GM12873 (cell line): ENCODE measurements around the gene CD46.

ENCODE experiments used
- CTCF ChIP-seq: IDR thresholded peaks from 2 replicates; pipeline ENCODE4 v1.5.1; 2012; ENCODE audit warnings: low read depth, mild to moderate bottlenecking, moderate library complexity, low read length, control low read depth; ENCODE audit not compliant: insufficient read depth; ENCODE audit errors: missing control alignments

CD46 gene

DNA sequence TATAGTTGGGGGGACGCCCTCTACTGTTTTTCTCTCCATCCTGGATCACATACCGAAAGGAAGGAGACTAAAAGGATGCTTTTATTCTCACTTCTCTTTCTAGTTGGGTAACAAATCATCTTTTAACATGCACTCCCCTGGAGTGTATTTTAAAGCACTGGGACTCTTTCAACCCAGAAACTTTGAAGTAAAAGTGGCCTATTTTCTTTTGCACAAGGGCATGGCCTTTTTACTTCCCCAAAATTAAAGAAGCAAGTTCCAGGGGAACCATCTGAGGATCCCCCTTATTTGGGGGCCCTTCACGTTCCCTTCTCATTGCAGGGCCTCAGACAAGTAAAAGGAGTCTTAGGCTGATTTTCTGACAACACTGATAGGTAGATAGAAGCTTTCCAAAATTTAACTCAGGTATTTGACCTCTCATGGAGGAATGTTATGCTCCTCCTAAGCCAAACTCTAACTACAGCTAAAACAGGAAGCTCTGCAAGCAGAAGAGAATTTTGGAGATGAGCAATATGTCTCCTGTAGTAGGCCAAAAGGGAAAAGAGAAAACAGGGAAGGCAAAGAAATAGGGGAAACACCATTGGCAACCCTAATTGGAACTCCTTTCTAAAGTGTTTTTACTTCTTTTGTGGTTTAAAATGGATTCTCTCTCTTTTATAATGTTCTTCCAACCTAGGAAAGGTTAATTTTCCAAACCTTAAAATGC is 8.9 kb upstream of the CD46 start:
- TF ChIP-seq CTCF: no peak

GRCh38 chr1:207744000-207744534 is 7.8 kb upstream of the CD46 start:
- TF ChIP-seq CTCF: no peak

GRCh38 chr1:207745285-207745684 is 6.6 kb upstream of the CD46 start:
- TF ChIP-seq CTCF: no peak

GRCh38 chr1:207745839-207746767 is 5.8 kb upstream of the CD46 start:
- no peak for TF ChIP-seq CTCF

DNA sequence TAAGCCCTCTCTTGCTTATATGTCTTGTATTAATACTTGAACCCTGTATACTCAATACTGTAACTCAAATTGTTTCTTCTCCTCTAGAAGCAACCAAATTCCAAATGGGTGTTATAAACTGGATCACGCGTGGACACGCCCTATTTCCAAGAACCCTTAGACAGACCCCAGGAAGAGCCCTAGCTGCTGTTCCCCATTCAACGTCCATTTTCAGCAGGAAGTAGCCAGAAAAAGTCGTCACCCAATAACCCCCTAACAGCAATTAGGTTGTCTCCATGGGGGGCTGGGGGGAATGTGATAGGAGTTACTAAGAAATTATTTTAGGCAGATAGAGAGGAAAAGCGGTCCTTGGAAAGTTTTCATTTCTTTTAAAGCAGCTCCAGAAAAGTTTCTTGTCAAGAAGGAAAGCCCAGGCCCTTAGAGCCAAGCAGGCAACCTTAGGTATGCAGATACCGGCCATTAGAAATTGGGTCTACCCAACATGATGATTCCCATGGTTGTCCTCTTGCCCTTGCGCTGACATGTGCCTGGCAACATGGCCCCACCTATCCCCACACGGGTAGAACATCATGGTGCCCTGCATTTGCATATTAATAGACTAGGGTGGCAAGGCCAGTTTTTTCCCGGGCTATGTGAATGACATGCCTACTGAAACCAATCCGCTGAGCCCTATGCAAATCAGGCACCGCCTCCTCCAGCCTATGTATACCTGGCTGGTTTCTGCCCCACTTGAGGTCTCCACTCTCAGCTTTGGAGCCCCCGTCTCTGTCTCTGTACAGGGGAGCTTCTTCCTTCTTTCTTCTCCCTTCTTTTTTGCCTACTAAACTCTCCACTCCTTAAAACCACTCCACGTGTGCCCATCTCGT is 4.0 kb upstream of the CD46 start:
- no peak for TF ChIP-seq CTCF

DNA sequence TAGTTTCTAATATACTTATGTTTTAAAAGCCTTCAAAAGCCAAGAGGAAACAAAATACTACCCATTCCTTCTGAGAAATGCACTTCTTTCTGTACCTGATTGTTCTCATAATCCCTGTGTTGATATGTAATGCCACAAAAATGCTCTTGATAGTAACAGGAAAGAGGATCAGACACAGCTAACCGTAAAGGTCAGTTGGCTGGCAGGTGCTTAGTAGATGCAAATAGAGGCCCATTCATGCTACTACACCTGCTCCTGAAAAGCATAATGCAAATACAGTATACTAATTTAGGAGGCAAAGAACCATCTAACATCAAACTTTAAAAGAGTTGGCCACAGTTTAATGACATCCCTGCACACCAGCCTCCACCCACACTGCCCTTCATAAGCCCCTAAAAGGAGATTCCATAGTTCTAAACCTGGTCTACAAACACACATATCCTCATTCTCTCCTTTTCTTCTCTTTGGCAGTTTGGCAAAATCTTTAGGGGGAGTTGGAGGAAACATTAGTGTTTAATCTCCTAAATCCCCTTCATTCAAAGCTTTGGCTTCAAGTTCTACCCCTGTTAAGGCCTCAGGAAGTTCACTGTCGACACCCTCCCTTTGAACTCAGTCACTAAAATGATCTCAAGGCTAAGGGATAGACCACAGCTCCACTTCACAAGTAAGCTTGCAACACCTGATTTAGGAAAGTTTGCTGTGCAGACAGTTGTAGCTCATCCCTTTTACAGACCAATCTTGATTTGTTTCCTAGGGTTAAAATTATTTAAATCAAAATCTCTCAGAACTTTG is 2.9 kb upstream of the CD46 start:
- TF ChIP-seq CTCF: no peak
